DMS 273 (cell line): ENCODE results near the gene KIAA1328.

Experiments
- DNase-seq: peaks from one replicate; lab custom pipeline; 2025; ENCODE audit not compliant: unreplicated experiment; lab: John Stamatoyannopoulos, UW

The KIAA1328 gene

DNA sequence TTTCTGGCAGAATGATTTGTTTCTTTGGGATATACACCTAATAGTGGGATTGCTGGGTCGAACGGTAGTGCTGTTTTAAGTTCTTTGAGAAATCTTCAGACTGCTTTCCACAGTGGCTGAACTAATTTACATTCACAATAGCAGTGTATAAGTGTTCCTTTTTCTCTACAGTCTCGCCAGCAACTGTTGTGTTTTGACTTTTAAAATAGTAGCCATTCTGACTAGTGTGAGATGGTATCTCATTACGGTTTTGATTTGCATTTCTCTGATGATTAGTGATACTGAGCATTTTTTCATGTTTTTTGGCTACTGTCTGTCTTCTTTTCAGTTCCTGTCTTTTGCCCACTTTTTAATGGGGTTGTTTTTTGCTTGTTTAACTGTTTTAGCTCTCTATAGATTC is 306.2 kb downstream of the KIAA1328 start:
- no peak for DNase-seq

DNA sequence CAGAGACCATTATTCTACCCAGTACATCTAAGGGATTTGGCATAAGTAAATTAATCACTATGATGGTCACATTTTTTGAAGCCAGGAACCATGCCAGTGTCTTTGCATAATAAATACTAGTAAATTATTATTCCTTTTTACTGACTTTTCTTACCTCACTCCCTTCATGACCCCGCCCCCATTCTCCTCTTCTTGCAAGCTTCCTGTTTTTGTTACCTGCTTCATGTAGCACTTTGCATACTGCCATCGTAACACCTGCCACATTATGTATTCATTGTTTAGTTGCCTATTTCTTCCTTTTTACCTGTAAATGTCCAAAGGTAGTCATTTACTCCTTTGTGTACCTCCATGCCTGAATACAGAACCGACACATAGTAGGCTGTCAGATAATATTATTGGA is 309.5 kb downstream of the KIAA1328 start:
- DNase-seq: no peak

DNA sequence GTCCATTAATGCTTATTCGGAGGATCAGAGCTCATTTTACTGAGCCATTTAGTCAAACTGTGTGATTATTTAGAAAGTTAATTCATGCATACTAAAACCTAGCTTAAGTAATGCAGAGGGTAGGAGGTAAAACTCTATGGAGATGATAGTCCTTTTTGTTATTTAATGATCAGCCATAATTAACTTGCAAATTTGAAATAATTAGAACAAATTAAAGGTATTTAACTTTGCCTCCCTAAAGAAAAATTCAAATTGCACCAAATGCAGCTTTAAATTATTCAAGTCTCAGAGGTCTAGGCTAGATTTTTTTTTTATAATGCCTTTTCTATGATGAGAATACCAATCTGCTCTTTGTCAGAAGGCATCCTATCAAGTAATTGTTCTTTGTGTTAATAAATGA is 310.9 kb downstream of the KIAA1328 start:
- DNase-seq: no peak

DNA sequence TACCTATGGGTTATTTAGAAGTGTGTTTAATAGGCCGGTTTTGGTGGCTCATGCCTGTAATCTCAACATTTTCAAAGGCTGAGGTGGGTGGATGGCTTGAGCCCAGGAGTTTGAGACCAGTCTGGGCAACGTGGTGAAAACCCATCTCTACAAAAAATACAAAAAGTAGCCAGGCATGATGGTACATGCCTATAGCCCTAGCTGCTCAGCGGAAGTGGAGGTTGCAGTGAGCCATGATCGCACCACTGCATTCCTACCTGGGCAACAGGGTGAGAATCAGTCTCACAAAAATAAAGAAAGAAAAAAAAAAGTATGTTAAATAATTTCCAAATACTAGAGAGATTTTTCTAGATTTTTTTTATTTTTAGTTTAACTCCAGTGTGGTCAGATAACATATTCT is 316.0 kb downstream of the KIAA1328 start:
- DNase-seq: no peak

DNA sequence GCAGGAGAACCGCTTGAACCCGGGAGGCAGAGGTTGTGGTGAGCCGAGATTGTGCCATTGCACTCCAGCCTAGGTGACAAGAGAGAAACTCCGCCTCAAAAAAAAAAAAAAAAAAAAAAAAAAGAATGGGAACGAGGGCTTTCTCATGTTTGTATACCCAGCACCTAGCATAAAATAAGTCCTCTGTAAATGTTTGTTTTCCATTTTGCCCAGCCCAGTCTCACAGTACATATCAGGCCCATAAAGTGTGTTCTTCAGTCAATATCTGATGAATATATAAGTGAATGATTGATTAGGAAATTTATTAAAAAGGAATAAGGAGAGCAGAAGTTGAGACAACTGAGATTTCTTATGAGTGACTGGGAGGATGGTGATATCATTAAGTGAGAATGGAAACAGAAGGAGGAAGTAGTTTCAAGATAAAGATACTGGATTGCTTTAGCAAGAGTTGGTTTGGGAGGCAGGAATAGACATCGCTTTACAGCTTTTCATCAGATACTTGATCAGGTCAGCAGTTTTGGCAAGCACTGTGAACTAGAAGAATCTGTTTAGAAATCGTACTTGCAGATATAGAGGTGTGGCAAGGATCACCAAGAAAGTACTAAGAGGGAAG is 327.5 kb downstream of the KIAA1328 start:
- no peak for DNase-seq

DNA sequence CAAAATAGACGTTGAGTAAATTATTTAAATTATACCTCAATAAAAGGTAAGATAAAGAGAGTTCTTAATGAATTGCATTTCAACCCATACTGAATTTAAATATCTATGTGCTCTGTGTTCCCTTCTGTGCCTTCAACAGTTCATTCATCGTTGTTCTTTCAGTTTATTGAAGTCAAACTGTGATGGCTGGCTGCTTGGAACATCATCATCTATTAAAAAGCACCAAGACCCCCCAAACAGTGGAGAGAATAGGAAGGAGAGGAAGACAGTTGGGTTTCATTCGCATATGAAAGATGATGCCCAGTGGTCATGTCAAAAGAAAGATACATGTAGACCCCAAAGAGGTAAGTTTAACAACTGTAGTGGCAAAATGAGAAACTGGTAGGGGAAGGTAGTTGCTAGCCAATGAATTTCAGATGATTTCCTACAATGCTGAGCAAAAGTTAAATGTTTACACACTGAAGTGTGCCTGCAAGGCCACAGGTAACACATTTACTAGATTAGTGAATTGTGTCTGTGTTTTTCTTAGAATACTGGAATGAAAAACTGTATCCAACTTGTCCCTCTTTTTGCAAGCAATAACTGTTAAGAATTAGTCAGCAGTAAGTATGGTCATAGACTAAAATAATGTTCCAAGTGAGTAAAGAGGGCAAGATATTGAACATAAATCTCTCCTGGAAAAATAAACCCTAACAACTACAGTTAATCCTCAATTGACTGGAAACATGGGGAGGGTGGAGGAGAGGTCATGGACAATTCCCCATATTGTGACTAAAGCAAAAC is 331.3 kb downstream of the KIAA1328 start:
- DNase-seq: no peak

DNA sequence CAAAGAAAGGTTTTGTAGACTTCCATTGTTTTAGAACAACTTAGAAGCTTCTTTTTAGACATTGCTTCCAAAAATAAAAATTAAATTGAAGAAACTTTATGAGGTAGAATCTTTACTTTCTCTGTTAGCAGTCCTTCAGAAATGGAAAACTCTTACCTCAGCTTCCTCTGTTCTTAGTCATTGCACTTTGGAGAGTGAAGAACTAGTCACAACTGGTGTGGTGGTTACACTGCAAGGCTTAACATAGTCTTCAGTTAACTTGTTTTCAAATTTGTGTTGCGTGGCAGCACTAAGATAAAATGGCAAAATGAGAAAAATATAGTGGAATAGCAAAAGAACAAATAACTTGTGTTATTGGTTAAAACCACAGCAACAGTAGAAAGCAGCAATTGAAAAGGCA is 332.6 kb downstream of the KIAA1328 start:
- no peak for DNase-seq

DNA sequence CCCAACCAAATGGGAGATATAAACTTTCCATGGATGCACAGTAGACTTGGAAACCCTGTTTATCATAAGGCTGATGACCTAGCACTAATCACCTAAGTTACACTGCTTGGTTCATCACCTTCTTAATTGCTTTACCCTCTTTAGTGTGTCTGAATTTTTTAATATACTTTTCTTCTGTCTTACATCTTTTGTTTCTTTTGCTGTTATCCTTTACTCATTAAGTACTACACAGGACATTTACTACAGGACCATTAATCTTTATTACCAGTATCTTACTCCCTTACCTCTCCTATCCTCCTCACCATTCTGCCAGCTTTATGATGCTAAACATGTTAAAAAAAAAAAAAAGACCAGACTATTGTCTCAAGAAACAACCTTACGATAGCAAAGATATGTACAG is 333.6 kb downstream of the KIAA1328 start:
- DNase-seq: no peak

DNA sequence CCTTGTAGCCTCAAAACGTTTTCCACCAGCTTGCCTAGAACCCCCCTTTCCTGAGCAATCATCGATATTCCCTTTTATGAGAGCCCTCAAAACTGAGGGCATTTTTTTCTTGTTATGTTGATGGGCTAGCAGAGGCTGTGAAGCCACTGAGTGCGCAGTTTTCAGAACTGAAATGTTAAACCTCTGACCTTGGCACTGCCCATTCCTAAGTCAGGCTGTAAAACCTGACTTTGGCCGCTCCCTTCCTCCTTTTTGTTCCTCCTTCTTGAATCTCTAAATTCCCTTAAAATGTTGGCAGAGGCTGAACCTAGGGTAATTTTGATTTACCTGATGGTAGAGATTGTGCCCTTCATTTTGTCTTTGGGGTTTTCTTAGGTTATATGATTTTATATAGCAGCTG is 334.2 kb downstream of the KIAA1328 start:
- DNase-seq: no peak

DNA sequence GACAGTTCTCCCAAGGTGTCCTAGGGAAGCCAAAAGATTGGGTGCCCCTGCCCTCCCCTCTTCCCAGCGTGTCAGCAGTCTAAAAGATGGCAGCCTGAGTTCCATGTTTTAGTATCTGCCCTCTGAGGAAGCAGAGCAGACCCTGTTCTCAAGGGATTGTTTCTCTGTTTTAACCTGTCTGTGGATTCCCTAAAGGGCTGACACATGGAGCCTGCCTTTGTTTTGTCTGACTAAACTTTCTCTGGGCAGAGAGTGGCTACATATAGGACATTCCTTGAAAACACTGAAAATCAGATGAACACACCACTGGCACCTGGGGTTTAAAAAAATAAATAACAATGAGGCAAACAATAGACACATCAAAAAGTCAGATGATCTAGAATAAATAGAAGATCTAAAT is 337.6 kb downstream of the KIAA1328 start:
- no peak for DNase-seq

DNA sequence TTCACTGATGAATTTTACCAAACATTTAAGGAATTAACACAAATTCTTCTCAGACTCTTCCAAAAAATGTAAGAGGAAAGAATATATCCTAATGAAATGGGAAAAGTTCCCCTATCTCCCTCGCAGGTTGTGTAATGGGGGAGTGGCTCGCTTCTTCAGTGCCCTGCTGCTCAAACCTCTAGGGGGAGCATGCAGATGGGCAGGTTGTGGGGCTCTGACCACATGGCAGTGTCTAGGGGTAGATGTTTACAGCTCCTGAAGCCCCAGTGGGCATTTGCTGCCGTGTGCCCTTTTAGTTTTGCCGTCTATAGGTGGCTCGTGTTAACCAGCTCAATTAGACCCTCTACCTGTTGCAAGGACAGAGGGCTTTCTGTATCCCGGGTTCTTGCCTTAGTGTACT is 338.0 kb downstream of the KIAA1328 start:
- peak; percentile 23 for DNase-seq

DNA sequence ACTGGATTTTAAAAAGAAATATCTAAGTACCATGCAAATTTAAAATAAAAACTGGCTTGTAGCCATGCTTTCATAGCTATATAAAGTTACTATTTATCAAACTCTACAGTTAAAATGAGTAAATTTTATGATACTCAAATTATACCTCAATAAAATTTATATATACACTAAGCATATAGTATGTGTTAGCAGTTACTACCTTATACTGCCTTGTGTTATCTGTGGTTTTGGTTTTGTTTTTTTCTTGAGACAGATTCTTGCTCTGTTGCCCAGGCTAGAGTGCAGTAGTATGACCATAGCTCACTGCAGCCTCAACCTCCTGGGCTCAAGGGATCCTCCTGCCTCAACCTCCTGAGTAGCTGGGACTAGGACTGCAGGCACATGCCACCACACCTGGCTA is 342.1 kb downstream of the KIAA1328 start:
- DNase-seq: no peak

DNA sequence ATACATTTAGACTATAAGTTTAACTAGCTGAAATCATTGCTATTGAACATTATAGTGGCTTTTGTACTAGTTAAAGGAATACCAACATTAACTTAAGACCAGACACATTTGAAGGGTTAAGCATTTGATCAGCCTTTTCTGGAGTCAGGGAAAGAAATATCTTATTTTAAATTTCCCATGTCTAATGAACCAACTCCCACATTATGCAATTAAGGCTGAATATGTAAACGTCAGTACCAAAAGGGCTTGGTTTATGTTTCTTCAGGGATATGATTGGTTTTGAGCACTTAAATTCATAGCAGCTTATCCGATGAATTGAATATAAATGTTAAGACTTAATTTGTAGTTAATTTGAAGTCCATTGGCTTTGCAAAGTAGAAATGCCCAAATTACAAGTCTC is 344.5 kb downstream of the KIAA1328 start:
- no peak for DNase-seq

DNA sequence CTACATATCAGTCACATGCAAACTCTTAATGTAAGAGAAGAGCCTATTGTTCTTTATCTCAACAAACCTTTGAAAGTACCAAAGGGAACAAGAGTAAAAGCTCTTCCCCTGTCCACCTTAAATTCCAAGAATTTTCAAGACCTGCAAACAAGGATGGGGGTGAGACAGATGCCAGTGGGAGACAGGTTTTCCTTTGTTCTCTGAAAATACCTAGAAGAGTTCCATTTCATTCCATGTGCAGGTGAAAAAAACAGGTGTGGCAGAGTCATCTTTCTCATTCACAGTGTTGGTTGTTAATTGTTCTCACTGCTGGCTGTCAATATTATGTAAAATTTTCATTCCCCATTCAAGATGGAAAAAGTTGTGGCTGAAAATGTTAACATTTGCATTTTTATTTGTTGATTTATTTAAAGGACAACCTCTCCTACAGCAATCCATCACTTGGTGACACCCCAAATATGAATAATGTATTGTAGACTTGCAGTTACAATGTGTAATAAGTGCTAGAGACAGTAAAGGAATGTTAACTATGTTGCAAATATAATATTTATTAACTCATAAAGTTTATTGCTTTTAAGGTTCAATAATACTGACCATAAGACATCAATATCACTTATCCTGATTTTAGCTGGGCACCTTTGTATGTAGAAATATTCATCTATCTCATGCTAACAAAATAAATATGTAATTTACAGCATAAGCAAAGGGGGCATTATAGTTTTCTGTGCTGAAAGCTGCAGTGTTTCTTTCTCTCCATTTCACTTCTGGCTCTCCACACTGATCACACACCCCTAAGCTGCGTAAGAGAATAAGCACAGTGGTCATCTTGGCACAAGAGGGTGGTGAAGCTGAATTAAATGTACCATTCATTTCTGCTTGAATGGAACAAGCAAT is 347.0 kb downstream of the KIAA1328 start:
- no peak for DNase-seq

DNA sequence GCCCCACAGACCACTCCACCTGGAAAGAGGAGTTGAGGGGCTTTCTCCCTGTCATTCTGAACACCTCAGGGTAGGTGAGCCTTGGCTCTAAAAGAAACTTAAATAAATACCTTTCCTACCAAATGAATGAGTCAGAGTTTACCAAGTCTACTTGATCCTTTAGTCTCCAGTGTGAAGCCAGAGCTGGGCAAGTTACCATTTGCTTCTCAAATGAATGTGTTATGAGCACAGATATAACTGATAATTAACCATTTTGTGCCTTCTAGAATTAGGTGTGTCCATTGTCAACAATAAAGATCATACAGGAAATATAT is 347.7 kb downstream of the KIAA1328 start:
- DNase-seq: no peak

DNA sequence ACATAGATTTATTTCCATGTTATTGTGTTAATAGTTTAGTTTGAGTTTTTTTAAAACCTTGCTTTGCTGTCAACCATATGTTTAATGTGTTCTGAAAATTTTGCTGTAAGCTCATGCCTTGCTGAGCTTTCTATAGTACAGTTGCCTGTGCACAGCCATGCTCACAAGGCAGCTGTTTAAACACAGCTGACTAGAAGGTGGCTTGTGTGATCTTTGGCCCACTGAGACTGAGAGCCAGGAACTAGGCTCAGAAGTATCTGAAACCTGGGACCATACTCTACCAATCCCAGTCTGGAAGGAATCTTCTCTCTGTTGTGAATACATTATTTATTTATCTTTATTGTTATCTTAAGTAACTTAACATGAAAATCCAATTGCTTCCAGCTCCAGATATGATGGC is 350.5 kb downstream of the KIAA1328 start:
- no peak for DNase-seq

DNA sequence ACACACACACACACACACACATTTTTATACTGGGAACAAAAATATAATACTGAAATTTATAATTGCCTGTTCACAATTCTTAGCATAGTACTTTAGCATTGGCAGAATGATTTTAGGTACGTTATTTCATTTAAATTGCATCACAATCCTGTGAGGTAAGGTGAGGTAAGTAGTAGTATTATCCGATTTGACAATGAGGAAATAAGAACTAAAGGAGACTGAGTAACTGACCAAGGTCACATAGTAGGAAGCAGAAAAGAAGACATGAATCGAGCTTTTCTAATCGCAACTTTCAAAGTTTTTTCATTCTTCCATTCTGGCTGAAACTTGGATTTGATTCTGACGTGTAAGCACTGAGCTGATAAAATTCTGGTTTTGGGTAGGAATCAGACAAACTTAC is 351.2 kb downstream of the KIAA1328 start:
- DNase-seq: no peak

DNA sequence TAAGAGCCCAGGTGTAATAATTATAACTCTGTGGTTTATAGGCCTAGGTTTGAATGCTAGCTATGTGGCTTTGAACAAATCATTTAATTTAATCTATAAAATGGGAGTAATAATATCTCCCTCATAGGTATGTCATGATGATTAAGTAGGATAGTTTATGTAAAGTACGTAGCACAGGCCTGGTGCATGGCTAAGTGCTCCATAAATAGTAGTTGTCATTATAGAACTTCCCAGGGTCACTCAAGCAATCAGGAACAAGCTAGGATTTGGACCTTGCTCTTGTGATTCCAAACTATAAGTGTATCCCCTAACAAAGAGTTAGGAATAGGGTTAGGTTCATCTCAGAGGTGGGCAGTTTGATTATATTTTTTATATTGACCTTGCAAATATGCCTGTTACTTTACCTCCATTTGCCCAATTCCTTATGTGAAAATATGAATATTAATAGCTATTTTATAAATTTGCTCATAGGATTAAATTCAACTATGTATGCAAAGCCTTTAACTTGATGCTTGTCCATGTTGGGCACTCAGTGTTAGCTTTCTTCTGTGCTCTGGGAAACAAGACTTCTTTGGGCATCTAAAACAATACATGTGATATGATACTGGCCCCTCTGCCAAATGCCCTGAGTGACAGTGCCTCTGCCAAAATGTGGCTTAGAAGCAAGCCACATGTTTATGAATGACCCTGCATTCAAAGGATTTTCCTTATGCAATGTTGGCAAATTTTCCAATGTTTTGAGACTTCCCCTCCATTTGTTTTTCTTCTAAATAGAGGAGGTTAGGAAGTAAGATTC is 353.6 kb downstream of the KIAA1328 start:
- DNase-seq: no peak

DNA sequence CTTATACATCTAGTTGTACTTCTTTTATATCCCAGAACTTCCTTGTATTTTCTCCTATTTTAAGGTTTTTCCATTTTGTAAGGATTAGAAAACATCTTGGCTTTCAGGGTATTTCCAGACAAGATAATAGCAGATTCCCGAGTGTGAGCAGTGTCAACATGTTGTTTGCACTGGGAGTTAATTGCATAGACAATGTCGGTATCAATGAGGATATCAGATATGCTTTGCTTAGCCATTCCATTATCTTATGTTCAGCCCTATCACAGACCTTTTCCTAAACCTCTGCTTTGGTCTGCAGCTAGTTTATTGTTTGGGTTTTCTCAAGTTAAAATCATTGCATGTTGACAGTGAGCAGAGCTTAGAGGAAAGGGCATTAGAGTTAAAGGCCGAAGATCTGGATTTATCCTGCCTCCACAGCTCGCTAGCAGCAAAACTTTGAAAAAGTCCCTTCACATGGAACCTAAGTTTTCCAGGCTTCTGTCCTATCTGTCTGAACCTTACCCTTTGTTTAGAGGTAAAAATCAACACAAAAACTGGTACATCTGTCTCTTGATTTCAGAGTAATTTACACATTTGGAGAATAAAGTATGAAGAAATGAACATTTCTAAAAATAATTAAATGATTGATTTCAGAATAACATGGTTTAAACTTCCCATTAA is 355.4 kb downstream of the KIAA1328 start:
- no peak for DNase-seq

DNA sequence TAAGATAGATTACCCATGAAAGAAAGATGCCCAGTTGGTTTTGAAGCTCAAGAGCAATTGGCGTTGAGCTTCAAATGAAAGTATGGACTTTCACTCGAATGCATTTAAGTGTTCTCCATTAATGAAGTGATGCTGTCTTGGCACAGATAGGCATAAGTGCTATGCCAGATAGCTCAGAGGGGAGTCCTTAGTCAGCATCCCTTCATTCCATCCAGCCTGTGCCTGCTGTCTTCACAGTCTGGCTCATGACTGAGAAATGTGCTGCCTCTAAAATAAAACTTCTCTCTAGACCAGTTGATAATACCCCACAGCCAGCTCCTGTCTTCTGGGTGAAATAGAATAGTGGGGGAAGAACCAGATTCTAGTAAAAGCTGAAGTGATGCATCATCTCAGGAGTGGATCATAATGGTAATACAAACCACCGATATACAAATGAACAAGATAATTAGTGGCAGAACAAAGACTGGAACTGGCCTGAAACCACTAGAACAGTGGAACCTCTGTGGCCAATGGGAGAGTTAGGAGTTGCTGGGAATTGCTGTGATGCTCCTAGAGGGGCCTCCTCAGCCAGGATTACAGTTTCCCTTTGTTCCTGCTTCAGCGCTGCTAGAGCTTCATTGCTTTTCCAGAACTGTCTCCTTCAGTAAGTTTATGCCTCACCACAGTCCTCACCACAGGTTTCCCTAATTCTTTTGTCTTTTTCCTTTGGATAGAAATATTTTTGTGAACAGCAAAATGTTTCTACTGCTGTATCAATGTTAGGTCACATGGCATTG is 359.3 kb downstream of the KIAA1328 start:
- DNase-seq: no peak
